HCT116 (cell line): ENCODE results near the gene GRIK4. TPM values are rescaled to one million over a fixed set of nuclear protein-coding genes. Genes with fewer than 3 reads are reported as not detected.
A peak's percentile ranks its signal among the peaks of the same experiment; 100 is the strongest.

Experiments
- ATAC-seq: fragments of 200-7000 bp; cut with Tn5 transposase; 2 replicates; pipeline ENCODE4 v1.9.1; 2020; ENCODE audit warnings: mild to moderate bottlenecking, moderate library complexity
- BruUV-seq: library from RNA; stranded (reverse); fragments of 400-500 nt; replicated peaks from 2 replicates; lab custom pipeline; 2021; lab: Mats Ljungman, UMichigan
- CTCF ChIA-PET: fragments of 300-600 bp; sonication (Branson Sonifier 250); formaldehyde crosslinking; loops from one replicate; lab custom pipeline; 2021; ENCODE audit warnings: antibody characterized with exemption; lab: Charles Lee
- POLR2A ChIA-PET: fragments of 300-600, 350-600 bp; sonication (Branson Sonifier 250); formaldehyde crosslinking; loops from one replicate; lab custom pipeline; 2021; ENCODE audit warnings: antibody characterized with exemption; lab: Charles Lee
- RAD21 ChIA-PET, 2 experiments: fragments of 300-600 bp; sonication (Branson Sonifier 250); formaldehyde crosslinking; loops; one replicate each; lab custom pipeline; 2023; ENCODE audit warnings: low total read pairs in 2 of 2; ENCODE audit not compliant: uncharacterized antibody in 2 of 2, unreplicated experiment in 2 of 2, low non-redundant PET in 1 of 2; lab: Charles Lee
- DNase-seq: peaks from one replicate; pipeline ENCODE4 v3.0.0-alpha.2; 2010; ENCODE audit warnings: low read depth, low spot score
- H2AFZ ChIP-seq: fragments of 200-600 bp; shearing (Covaris generic), sonication (generic); 2 replicates; pipeline ENCODE4 v1.6.1; 2017; ENCODE audit warnings: low read depth, mixed run types, mixed read lengths, antibody characterized with exemption, low read length; ENCODE audit not compliant: poor library complexity, severe bottlenecking
- H3K27ac ChIP-seq: 2 replicates; pipeline ENCODE4 v1.5.1; 2012; ENCODE audit warnings: low read depth, low read length
- H3K27me3 ChIP-seq: fragments of 200-600 bp; sonication (generic); 2 replicates; pipeline ENCODE4 v1.6.1; 2016; ENCODE audit warnings: mixed run types, low read length, mixed read lengths; ENCODE audit not compliant: insufficient read depth
- H3K36me3 ChIP-seq, 2 experiments: fragments of 200-500 bp in 1 of 2; fragments of 200-600 bp in 1 of 2; sonication (Bioruptor generic) in 1 of 2; sonication (generic) in 1 of 2; 2 replicates each; pipeline versions ENCODE4 v1.5.1 to v1.6.1; 2014 to 2016; ENCODE audit warnings: low read length in 2 of 2, inconsistent platforms in 1 of 2, mixed read lengths in 1 of 2, mixed run types in 1 of 2; ENCODE audit not compliant: insufficient read depth in 2 of 2, control insufficient read depth in 1 of 2
- H3K4me1 ChIP-seq, 2 experiments: fragments of 200-600 bp in 1 of 2; sonication (generic) in 1 of 2; 2 replicates each; pipeline versions ENCODE4 v1.5.1 to v1.6.1; 2012 to 2017; ENCODE audit warnings: low read length in 2 of 2, inconsistent platforms in 1 of 2, mild to moderate bottlenecking in 1 of 2, mixed read lengths in 1 of 2, mixed run types in 1 of 2, moderate library complexity in 1 of 2; ENCODE audit not compliant: insufficient read depth in 2 of 2, control insufficient read depth in 1 of 2
- H3K4me2 ChIP-seq: fragments of 200-600 bp; sonication (generic); 2 replicates; pipeline ENCODE4 v1.6.1; 2017; ENCODE audit warnings: mixed run types, low read length, mixed read lengths
- H3K4me3 ChIP-seq, 2 experiments: fragments of 200-600 bp in 1 of 2; sonication (generic) in 1 of 2; replicated peaks in 1 of 2; 2 replicates each; pipeline ENCODE4 v1.5.1; 2011 to 2016; ENCODE audit warnings: low read length in 2 of 2, control low read depth in 1 of 2, low read depth in 1 of 2, mild to moderate bottlenecking in 1 of 2, mixed read lengths in 1 of 2, mixed run types in 1 of 2
- H3K79me2 ChIP-seq: fragments of 200-600 bp; sonication (generic); 2 replicates; pipeline ENCODE4 v1.6.1; 2017; ENCODE audit warnings: mild to moderate bottlenecking, mixed run types, low read length, moderate library complexity, mixed read lengths; ENCODE audit not compliant: insufficient read depth
- H3K9ac ChIP-seq: fragments of 200-600 bp; sonication (generic); 2 replicates; pipeline ENCODE4 v1.6.1; 2016; ENCODE audit warnings: low read length, mixed read lengths
- H3K9me2 ChIP-seq: fragments of 200-600 bp; sonication (generic), shearing (Covaris generic); 2 replicates; pipeline ENCODE4 v1.6.1; 2017; ENCODE audit warnings: mixed run types, mild to moderate bottlenecking, moderate library complexity; ENCODE audit not compliant: insufficient read depth
- H3K9me3 ChIP-seq, 2 experiments: fragments of 200-500 bp in 1 of 2; fragments of 200-600 bp in 1 of 2; sonication (Bioruptor generic) in 1 of 2; sonication (generic) in 1 of 2; 2 replicates each; pipeline ENCODE4 v1.6.1; 2014 to 2017; ENCODE audit warnings: low read length in 2 of 2, mixed read lengths in 2 of 2, inconsistent platforms in 1 of 2, low read depth in 1 of 2, mild to moderate bottlenecking in 1 of 2, mixed run types in 1 of 2, moderate library complexity in 1 of 2; ENCODE audit not compliant: control insufficient read depth in 1 of 2, insufficient read depth in 1 of 2
- H4K20me1 ChIP-seq: fragments of 200-600 bp; sonication (generic), shearing (Covaris generic); 2 replicates; pipeline ENCODE4 v1.6.1; 2017; ENCODE audit warnings: mixed run types, mild to moderate bottlenecking, moderate library complexity; ENCODE audit not compliant: insufficient read depth
- CBX3 ChIP-seq: IDR thresholded peaks from 2 replicates; pipeline ENCODE4 v1.6.1; 2012; ENCODE audit warnings: low read depth
- EZH2phosphoT487 ChIP-seq: fragments of 200-600 bp; IDR thresholded peaks from 2 replicates; pipeline ENCODE4 v1.6.1; 2018; ENCODE audit warnings: antibody characterized with exemption, borderline replicate concordance
- FOSL1 ChIP-seq: IDR thresholded peaks from 2 replicates; pipeline ENCODE4 v1.6.1; 2012; ENCODE audit warnings: low read depth
- JUND ChIP-seq: IDR thresholded peaks from 2 replicates; pipeline ENCODE4 v1.6.1; 2012
- POLR2A ChIP-seq: IDR thresholded peaks from 2 replicates; pipeline ENCODE4 v1.7.0; 2011; ENCODE audit warnings: borderline replicate concordance; ENCODE audit not compliant: insufficient read depth, insufficient read length; ENCODE audit errors: extremely low read depth
- POLR2AphosphoS5 ChIP-seq: IDR thresholded peaks from 2 replicates; pipeline ENCODE4 v1.6.1; 2011; ENCODE audit warnings: mild to moderate bottlenecking, low read depth, low read length, moderate library complexity
- SP1 ChIP-seq: IDR thresholded peaks from 2 replicates; pipeline ENCODE4 v1.6.1; 2012; ENCODE audit warnings: low read depth
- SRF ChIP-seq: IDR thresholded peaks from 2 replicates; pipeline ENCODE4 v1.6.1; 2012; ENCODE audit warnings: low read depth
- TCF7L2 ChIP-seq: IDR thresholded peaks from 2 replicates; pipeline ENCODE4 v1.7.0; 2011; ENCODE audit warnings: borderline replicate concordance, inconsistent platforms; ENCODE audit not compliant: insufficient read depth, insufficient read length; ENCODE audit errors: extremely low read depth
- YY1 ChIP-seq: IDR thresholded peaks from 2 replicates; pipeline ENCODE4 v1.6.1; 2011; ENCODE audit warnings: low read length, low read depth, moderate library complexity, mild to moderate bottlenecking; ENCODE audit not compliant: insufficient replicate concordance; ENCODE audit errors: extremely low read depth
- ZNF274 ChIP-seq: fragments of 200-500 bp; sonication (Bioruptor generic); IDR thresholded peaks from 2 replicates; pipeline ENCODE4 v1.6.1; 2014; ENCODE audit warnings: mild to moderate bottlenecking, low read depth, low read length, inconsistent platforms
- intact Hi-C: fragments of 100-400 bp; cut with micrococcal nuclease; formaldehyde crosslinking; loops from 2 replicates; pipeline ENCODE4 v1.10.0; 2022
- total RNA-seq: library from RNA; stranded (reverse); gene quantifications from one replicate; pipeline ENCODE4 v1.2.1, GENCODE V29; 2021; ENCODE audit not compliant: unreplicated experiment
- TF ChIP-seq, protein P1 (sequence below): IDR thresholded peaks from 2 replicates; pipeline ENCODE4 v1.6.1; 2012

GRIK4 gene
- total RNA-seq, 1 experiment from 2014 or later = 0.52 TPM

GRCh38 chr11:120819003-120819402 is 307.5 kb downstream of the GRIK4 start:
- Histone ChIP-seq H3K27me3 (0 out of 2 replicates have a peak, but pooled peaks cover 5% of the 10 kb centered on the region), H3K4me2 (peak overlapping the region; percentile 44), H3K9ac (no peak overlapping the region), H3K4me3 (peak overlapping the region; percentile 10 to 11; a peak in 1 of 4 replicates), H3K79me2 (no peaks in the 10 kb centered on the region), H3K36me3 (no peaks in the 10 kb centered on the region), H3K27ac (no peak overlapping the region), H3K4me1 (no peaks in the 10 kb centered on the region), H4K20me1 (no peaks in the 10 kb centered on the region), H3K9me2 (no peaks in the 10 kb centered on the region), H2AFZ (no peak overlapping the region), H3K9me3 (no peaks in the 10 kb centered on the region)
- TF ChIP-seq YY1 (no peak), FOSL1 (no peak), SP1 (no peak), JUND (no peak), ZNF274 (no peak), SRF (no peak), POLR2AphosphoS5 (no peak), TCF7L2 (no peak), POLR2A (no peak), EZH2phosphoT487 (no peak), CBX3 (no peak)
- TF ChIP-seq, protein P1, sequence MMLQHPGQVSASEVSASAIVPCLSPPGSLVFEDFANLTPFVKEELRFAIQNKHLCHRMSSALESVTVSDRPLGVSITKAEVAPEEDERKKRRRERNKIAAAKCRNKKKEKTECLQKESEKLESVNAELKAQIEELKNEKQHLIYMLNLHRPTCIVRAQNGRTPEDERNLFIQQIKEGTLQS = no peak
- ChIA-PET RAD21 (no interaction called here), POLR2A (no interaction called here), CTCF (no interaction called here)
- ATAC-seq = peak; percentile 72
- BruUV-seq = no TSS peak
- DNase-seq = no peak
- intact Hi-C loops = no loop called here
